Measurements from ENCODE around the gene PCDHGA11.
"Not testable (repeated sequence)": the region's sequence is repeated elsewhere in the genome, so short reads cannot be mapped to it uniquely, and the experiment has no call there.

GRCh38 chr5:141414548-141415274 lies 6.1 kb upstream of the PCDHGA11 start:
- TF ChIP-seq, protein P1, sequence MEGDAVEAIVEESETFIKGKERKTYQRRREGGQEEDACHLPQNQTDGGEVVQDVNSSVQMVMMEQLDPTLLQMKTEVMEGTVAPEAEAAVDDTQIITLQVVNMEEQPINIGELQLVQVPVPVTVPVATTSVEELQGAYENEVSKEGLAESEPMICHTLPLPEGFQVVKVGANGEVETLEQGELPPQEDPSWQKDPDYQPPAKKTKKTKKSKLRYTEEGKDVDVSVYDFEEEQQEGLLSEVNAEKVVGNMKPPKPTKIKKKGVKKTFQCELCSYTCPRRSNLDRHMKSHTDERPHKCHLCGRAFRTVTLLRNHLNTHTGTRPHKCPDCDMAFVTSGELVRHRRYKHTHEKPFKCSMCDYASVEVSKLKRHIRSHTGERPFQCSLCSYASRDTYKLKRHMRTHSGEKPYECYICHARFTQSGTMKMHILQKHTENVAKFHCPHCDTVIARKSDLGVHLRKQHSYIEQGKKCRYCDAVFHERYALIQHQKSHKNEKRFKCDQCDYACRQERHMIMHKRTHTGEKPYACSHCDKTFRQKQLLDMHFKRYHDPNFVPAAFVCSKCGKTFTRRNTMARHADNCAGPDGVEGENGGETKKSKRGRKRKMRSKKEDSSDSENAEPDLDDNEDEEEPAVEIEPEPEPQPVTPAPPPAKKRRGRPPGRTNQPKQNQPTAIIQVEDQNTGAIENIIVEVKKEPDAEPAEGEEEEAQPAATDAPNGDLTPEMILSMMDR (conservative IDR thresholded peaks at IDR 0.05; ENCODE audit: low read depth, low read length): not testable (repeated sequence)
- TF ChIP-seq POLR2A (IDR thresholded peaks at IDR 0.05; ENCODE audit: low read depth, low read length); RAD21 (IDR thresholded peaks at IDR 0.05; ENCODE audit: low read length); CEBPB (IDR thresholded peaks at IDR 0.05; ENCODE audit: low read depth, low read length); SMC3 (IDR thresholded peaks at IDR 0.05; ENCODE audit: low read depth, low read length); BHLHE40 (IDR thresholded peaks at IDR 0.05; ENCODE audit: low read depth, low read length); MAFK (IDR thresholded peaks at IDR 0.05; ENCODE audit: low read depth, low read length); CHD1 (IDR thresholded peaks at IDR 0.05; ENCODE audit: low read depth, low read length); RCOR1 (IDR thresholded peaks at IDR 0.05; ENCODE audit: insufficient replicate concordance, low read length); ELK1 (IDR thresholded peaks at IDR 0.05; ENCODE audit: borderline replicate concordance, low read depth, low read length); MAZ (IDR thresholded peaks at IDR 0.05; ENCODE audit: borderline replicate concordance, low read depth, low read length); NFE2L2 (IDR thresholded peaks at IDR 0.05; ENCODE audit: low read depth, low read length); FOS (IDR thresholded peaks at IDR 0.05; ENCODE audit: low read depth, low read length): not testable (repeated sequence)
- TF ChIP-seq, protein P2, sequence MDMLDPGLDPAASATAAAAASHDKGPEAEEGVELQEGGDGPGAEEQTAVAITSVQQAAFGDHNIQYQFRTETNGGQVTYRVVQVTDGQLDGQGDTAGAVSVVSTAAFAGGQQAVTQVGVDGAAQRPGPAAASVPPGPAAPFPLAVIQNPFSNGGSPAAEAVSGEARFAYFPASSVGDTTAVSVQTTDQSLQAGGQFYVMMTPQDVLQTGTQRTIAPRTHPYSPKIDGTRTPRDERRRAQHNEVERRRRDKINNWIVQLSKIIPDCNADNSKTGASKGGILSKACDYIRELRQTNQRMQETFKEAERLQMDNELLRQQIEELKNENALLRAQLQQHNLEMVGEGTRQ (IDR thresholded peaks at IDR 0.05; ENCODE audit: low read depth, low read length): not testable (repeated sequence)
